SH-SY5Y (cell line): ENCODE measurements around the gene FOXO1.

Source experiments
- GATA2 ChIP-seq: IDR thresholded peaks from 2 replicates; pipeline ENCODE4 v1.6.1; 2011; ENCODE audit warnings: mild to moderate bottlenecking, low read depth, low read length
- GATA3 ChIP-seq: IDR thresholded peaks from 2 replicates; pipeline ENCODE4 v1.6.1; 2011; ENCODE audit warnings: low read depth, mild to moderate bottlenecking, low read length, moderate library complexity

FOXO1 gene

DNA sequence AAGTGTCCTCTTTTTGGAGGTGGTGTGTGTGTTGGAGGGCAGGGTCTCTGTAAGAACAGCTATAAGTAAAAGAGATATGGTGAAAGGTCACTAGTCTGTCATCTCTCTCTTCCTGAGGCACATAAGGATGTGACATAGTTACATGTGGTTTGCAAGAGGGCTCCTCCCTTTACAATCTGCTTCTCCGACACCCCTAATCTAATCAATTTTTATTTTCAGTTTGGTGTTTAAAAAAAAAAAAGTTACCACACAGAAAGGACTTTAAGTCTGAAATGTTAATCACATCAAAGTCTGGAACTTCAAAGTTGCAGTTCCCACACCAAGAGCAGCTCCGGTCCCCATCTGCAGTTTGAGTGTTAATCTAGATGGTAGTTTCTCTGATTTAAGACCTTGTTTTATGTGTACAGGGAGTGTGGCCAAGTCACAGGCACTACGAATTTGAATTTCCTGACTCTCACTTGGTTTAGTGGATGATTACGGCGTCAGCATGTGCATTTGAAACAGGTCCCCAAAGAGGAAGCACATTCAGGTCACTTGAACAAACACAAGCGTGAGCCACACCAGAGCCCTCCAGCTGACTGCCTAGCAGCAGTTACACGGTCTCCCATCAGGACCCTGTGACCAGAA lies 53.1 kb downstream of the FOXO1 start:
- no peak for TF ChIP-seq GATA3
- TF ChIP-seq GATA2 = no peak

DNA sequence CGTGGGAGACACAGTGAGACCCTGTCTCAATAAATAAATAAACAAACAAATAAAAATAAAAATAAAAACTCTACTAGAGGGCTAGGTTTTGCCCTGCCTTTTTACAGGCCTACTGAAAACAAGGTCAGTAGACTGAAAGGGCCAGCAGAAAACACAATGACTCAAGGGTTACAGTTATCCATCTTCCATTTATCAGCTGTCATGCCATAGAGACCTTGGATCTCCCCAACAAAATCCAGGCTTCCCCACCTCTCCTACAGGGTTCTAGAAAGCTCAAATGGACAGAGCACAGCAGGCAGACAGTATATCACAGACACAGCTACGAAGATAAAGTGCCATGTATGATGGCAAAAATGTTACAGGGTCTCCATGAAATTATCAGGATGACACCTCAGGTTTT lies 54.4 kb downstream of the FOXO1 start:
- TF ChIP-seq GATA3 (no peak), GATA2 (no peak)

DNA sequence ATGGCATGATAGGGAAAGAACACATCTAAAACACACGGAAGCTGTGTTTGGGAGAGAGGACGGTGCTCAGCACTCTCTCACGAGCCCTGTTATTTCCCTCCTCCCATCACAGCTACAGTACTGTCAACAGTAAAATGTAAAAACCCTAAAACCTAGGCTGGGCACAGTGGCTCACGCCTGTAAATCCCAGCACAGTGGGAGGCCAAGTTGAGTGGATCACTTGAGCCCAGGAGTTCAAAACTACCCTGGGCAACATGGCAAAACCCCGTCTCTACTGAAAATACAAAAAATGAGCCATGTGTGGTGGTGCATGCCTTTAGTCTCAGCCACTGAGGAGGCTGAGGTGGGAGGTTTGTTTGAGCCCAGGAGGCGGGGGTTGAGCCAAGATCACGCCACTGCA lies 54.8 kb downstream of the FOXO1 start:
- no peak for TF ChIP-seq GATA2
- no peak for TF ChIP-seq GATA3

DNA sequence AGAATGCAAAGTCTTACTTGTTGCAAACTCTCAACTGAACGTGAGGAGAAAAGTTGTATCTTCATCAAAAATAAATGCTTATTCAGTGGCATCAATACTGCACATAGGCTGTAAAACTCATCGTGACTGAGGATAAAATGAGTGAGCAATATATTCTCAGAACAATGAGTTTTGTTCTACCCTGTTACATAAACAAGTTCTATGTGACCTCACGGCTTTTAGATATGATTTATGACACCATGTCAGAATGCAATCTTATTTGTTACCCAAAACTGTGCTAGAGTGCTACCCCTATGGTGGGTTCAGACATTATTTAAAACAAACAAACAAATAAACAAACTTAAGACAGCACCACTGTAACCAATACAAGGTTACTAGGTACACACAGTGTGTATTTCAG lies 55.4 kb downstream of the FOXO1 start:
- TF ChIP-seq GATA3 (no peak), GATA2 (no peak)

DNA sequence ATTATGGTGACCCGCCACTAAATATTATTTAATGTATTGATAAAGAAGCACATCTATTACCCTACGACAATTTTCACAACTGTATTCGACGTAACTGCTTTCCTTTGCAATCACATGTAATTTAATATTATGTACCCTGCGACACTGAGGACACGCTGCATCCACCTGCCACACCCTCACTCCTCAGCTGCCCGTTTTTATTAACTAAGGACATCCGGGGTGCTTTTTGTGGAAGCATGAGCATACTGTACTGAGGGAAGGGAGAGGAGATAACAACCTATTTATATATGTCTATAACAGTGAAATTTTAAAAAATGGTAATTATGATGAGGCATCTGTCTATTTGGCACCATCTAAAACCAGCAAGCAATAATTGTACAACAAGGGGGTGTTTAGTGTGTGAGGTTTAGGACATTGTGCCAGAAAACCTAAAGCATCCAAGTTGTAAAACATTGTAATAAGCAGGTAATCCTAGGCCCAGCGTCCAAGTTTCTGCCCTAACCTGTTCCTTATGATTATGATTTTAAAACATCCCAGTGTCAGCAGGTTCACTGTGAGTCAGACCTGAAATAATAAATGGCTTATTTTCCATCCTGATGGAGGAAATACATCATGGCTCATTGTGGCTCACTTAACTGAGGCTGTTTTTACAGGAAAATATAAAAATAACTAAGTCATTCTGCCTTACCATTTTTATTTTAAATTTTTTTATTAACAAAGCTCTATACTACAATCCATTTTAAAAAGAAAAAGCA lies 56.3 kb downstream of the FOXO1 start:
- TF ChIP-seq GATA3 (no peak), GATA2 (no peak)

DNA sequence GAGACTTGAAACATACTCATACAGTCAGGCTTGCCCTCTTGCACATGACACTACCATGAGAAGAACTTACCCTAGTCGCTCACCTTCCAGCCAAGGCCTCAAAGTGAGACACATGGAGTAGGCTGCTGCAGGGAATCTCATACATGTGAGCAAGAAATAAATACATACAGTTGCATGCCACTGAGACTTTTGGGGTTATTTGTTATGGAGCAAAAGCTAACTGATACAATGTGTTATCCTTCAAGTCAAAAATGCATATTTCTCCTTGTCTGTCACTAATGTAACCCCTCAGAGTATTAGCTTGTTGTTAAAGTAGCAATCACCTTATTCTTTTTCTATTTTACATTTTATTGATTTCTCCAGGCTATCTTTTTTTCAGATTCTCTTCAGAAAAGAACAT lies 58.1 kb downstream of the FOXO1 start:
- TF ChIP-seq GATA2 (no peak), GATA3 (no peak)

DNA sequence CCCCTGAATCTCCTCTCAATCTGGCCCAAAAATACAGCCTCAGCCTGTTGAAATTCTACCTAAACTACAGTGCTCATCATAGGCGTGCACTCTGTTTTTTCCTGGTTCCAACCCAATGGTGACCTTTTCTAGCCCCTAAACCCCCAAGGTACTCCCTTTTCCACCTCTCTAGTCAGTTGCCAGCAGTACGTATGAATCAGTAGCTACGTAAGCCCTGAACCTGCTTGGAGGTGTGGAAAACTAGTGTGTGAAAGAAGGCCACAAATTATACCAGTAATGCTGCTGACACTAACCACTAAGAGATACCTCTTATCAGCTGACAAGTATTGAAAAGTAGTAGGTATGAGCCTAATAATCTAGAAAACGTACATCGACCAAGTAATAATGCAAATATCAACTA lies 60.9 kb downstream of the FOXO1 start:
- no peak for TF ChIP-seq GATA3
- no peak for TF ChIP-seq GATA2

DNA sequence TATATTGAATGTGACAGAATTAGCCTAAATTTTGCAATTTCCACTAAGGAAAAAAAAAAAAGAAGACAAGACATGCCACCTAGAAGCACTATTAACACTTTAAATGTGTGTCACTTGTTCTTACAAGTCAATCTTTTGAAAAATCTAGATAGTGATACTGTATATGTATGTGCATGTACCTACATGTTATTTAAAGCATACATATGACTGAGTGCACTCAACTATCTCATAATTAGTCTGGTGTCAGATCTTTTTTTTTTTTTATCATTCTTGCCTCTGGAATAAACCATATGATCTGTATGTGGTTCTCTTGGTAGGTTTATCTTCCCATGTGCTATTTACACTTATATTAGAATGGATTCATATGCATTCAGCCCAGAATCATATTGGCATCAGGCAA lies 62.3 kb downstream of the FOXO1 start:
- TF ChIP-seq GATA2 (no peak), GATA3 (no peak)

DNA sequence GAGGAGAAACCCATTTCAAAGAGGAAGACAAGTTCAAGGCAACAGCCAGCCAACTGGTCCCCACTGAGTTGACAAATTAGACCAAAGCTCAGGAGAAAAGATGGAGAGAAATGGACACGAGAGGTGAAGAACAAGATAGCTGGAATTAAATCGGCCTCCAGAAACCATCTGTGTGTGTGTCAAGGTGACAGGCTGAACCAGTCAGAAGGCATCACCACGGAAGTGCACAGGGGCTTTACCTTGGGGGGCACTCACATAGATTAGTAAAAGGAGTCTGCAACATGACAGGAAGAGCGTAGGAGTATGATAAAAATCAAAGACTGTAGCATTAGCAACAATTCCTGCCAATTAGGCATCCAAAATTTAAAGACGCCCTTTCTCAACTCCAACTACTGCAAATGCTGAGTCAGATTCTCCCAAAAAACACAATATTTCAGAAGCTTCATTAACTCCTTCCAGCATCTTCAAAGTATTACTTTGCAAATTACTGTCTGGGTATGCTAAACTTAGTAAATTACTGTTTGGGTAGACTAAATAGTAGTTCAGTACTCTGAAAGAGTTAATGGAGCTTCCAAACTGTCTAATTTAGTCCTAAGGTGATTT lies 66.2 kb downstream of the FOXO1 start:
- no peak for TF ChIP-seq GATA3
- no peak for TF ChIP-seq GATA2

DNA sequence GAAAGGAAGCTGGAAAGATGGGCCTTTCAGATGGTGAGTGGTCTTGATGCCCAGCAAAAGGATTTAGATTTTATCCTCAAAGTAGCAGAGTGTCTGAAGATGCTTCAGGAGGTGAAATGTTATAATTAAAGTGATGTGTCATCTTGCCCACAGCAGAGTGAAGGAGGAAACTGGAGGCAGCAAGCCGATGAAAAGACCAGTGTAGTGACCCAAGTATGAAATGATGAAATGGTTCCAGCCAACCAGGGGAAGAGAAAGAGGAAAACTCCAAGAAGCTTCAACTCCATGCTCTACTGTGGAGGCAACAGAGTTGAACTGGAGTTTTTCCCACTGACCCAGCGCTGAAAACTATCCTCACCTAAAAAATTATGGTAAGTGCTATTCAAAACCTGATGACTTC lies 66.7 kb downstream of the FOXO1 start:
- TF ChIP-seq GATA3 (no peak), GATA2 (no peak)

DNA sequence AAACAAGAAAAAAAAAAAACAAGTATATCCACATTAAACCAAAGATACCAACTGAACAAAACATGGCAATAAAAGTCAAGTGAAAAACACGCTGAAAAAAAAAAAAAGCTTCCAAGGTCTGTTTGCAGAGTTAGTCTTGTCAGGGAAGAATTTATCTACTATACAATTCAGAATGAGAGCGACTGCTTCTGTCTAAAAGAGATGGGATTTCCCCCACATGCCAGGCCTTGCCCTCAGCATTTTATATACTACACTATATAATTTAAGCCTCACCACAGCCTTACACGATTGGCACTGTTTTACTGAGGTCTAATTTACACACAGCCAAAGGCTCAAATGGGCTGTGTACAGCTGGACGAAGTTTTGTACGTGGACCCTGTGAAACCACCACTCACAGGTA lies 67.3 kb downstream of the FOXO1 start:
- no peak for TF ChIP-seq GATA3
- TF ChIP-seq GATA2 = no peak

DNA sequence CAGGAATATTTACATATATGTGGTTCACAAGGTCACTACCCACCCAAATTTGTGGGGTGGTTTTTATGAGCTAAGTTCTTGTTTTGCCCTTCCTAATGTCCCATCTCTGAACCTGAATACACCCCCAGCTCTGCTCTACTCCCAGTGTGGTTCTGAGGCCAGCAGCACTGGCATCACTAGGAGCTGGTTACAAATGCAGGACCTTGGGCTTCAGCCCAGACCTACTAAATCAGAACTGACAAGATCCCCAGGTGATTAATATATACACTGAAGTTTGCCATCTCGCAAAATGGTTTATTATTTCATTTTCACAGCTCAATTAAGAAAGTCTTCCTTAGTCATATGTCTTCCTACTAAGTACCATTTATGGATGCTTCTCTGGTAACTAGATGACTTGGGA lies 67.9 kb downstream of the FOXO1 start:
- TF ChIP-seq GATA3 (no peak), GATA2 (no peak)

DNA sequence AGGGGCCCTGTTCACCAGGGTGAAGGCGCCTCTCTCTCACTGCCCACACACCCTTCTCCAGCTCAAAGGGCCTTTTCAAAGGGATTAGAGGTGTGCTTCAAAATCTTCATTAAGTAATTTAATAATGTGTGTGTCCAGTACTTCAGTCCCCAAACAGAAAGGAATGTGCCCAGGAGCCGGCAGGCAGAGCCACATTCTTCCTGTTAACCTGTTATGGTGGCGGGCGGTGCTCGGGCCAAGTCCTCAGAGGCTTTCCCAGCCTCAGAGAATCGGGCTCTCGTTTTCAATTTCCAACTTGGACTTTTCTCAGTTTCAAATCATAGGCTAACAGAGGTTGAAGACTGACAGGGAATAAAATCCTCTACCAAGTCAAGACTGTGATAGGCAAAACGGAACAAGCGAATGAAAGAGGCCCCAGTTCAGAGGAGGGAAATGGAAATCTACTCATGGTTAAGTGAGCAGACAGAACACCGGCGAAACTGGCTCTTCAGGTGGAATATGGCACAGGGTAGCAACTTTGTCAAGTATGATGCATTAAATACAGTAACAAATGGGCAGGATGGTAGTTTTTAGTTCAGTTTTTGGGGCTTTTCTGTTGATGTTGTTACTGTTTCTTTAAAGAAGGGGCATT lies 68.6 kb downstream of the FOXO1 start:
- TF ChIP-seq GATA3 = no peak
- no peak for TF ChIP-seq GATA2

DNA sequence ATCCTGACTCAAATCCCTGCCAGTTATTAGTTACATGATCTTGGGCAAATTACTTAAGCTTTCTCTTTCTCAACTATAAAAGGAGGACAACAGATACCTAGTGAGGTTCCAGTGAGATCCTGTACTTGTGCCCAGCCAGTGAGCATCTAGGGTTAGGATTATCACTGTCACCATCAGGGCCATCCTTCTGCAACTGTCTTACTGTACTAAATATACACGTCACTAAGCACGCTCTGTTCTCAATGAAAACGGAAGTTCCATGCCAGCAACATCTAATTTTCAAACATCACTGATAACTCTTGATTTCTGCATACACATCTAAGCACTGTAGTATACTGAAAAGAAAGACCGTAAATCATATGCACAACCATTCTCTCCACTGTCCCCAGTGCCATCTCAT lies 70.0 kb downstream of the FOXO1 start:
- TF ChIP-seq GATA3 = no peak
- TF ChIP-seq GATA2 = no peak

DNA sequence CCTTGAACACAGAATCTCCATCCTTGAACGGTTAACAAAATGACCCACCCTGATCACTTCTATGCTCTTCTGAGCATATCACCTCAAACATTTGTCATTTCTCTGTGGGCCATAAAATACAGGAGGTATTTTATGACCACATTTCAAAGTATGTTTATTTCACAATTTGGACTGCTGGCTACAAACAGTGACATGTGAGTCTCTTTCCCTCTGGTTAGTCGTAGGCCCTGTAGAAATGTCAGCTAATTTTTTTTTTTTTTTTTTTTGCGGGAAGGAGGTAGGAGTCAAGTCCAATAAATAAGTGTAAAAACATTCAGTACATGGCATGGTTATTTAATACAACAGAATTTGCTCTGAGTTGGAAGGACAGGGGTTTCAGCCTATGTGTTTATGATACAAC lies 70.7 kb downstream of the FOXO1 start:
- TF ChIP-seq GATA3 = no peak
- no peak for TF ChIP-seq GATA2
